ENCODE measurements around the gene ADAM15. TPM values are rescaled to one million over a fixed set of nuclear protein-coding genes. Genes with fewer than 3 reads are reported as not detected.

Gene ADAM15
- polyA plus RNA-seq, 3 donors = 44.5 to 202 (median 74.3) TPM

GRCh38 chr1:155001425-155001674 lies 49.8 kb upstream of the ADAM15 start:
- H2AFZ ChIP-seq (ENCODE audit: insufficient read depth, low read depth, low read length, poor library complexity, severe bottlenecking) = peak overlapping the region; percentile 55
- Mint-ChIP-seq H3K27ac (peak overlapping the region; percentile 90 to 96 (median 94)), H3K27me3 (ENCODE audit: low read depth in 3 of 3) (peaks cover 0 to 4% (median 0%) of the 10 kb centered on the region in 3 donors), H3K9me3 (no peaks in the 10 kb centered on the region), H3K36me3 (peaks cover 2 to 6% of the 10 kb centered on the region in 2 donors), H3K4me3 (peak overlapping the region; percentile 87 to 96), H3K4me1 (peaks cover 53% of the 10 kb centered on the region)
- peak overlapping the region; percentile 90 for H3K4me2 ChIP-seq (replicated peaks; ENCODE audit: extremely low read depth, low read length, poor library complexity, severe bottlenecking)
- 0% methylated on average over 8 of the region's 11 CpGs for WGBS (ENCODE audit: insufficient coverage)
- H3K9ac ChIP-seq (ENCODE audit: insufficient read depth, low read length, poor library complexity, severe bottlenecking) = peak overlapping the region; percentile 81
- H3K27ac ChIP-seq (ENCODE audit: low read depth in 1 of 2, low read length in 2 of 2) = peak overlapping the region; percentile 87 to 95
- H3K9me3 ChIP-seq (replicated peaks in 1 of 2; ENCODE audit: control insufficient read depth in 1 of 2, insufficient read depth in 1 of 2, low read length in 2 of 2) = no peaks in the 10 kb centered on the region
- no peaks in the 10 kb centered on the region for H3K27me3 ChIP-seq (ENCODE audit: control insufficient read depth in 2 of 2, insufficient read depth in 2 of 2, low read length in 2 of 2)
- peaks cover 13% of the 10 kb centered on the region for H4K20me1 ChIP-seq (ENCODE audit: insufficient read depth, low read length)
- peaks cover 65% of the 10 kb centered on the region for H3K79me2 ChIP-seq (ENCODE audit: insufficient read depth, low read length)
- intact Hi-C loops (cut with micrococcal nuclease) = loop anchor here (2.0 to 5.0 kb wide), 4 partner anchors 15 to 61 kb away; partner anchors contain the start of genes PYGO2 (in 2 of the 2), ADAM15 (in 1 of the 2) and EFNA4 (in 1 of the 2)
- no peak for TF ChIP-seq CTCF (IDR thresholded peaks at IDR 0.05)
- H3K36me3 ChIP-seq (replicated peaks in 1 of 2; ENCODE audit: control insufficient read depth in 1 of 2, insufficient read depth in 2 of 2, low read length in 2 of 2) = no peaks in the 10 kb centered on the region
- peaks cover 61 to 71% of the 10 kb centered on the region in 2 donors for H3K4me1 ChIP-seq (ENCODE audit: control insufficient read depth in 1 of 2, insufficient read depth in 2 of 2, low read length in 2 of 2)
- H3K4me3 ChIP-seq (replicated peaks in 1 of 3; ENCODE audit: low read depth in 2 of 3, low read length in 3 of 3) = peak overlapping the region; percentile 67 to 98 (median 77)
- no peak for DNase-seq

- H3K4me1 Mint-ChIP-seq = peaks cover 56% of the 10 kb centered on the region
- Histone ChIP-seq H3K36me3 (replicated peaks in 1 of 2; ENCODE audit: control insufficient read depth in 1 of 2, insufficient read depth in 2 of 2, low read length in 2 of 2) (no peaks in the 10 kb centered on the region), H3K9ac (ENCODE audit: insufficient read depth, low read length, poor library complexity, severe bottlenecking) (peak overlapping the region; percentile 81), H3K79me2 (ENCODE audit: insufficient read depth, low read length) (peaks cover 71% of the 10 kb centered on the region), H3K4me3 (replicated peaks in 1 of 3; ENCODE audit: low read depth in 2 of 3, low read length in 3 of 3) (peak overlapping the region; percentile 67 to 98 (median 77)), H2AFZ (ENCODE audit: insufficient read depth, low read depth, low read length, poor library complexity, severe bottlenecking) (peak overlapping the region; percentile 75), H3K4me2 (replicated peaks; ENCODE audit: extremely low read depth, low read length, poor library complexity, severe bottlenecking) (peak overlapping the region; percentile 90), H3K4me1 (ENCODE audit: control insufficient read depth in 1 of 2, insufficient read depth in 2 of 2, low read length in 2 of 2) (peaks cover 65 to 72% of the 10 kb centered on the region in 2 donors), H3K9me3 (replicated peaks in 1 of 2; ENCODE audit: control insufficient read depth in 1 of 2, insufficient read depth in 1 of 2, low read length in 2 of 2) (no peaks in the 10 kb centered on the region), H3K27me3 (ENCODE audit: control insufficient read depth in 2 of 2, insufficient read depth in 2 of 2, low read length in 2 of 2) (no peaks in the 10 kb centered on the region), H3K27ac (ENCODE audit: low read depth in 1 of 2, low read length in 2 of 2) (peak overlapping the region; percentile 87 to 95), H4K20me1 (ENCODE audit: insufficient read depth, low read length) (peaks cover 19% of the 10 kb centered on the region)
- intact Hi-C loops (cut with micrococcal nuclease) = loop anchor here (2.0 to 5.0 kb wide), 4 partner anchors 15 to 60 kb away; partner anchors contain the start of genes PYGO2 (in 2 of the 2), ADAM15 (in 1 of the 2) and EFNA4 (in 1 of the 2)
- 0% methylated on average over 14 of the region's 38 CpGs for WGBS (ENCODE audit: insufficient coverage)
- peaks cover 3 to 7% of the 10 kb centered on the region in 2 donors for H3K36me3 Mint-ChIP-seq
- TF ChIP-seq CTCF (IDR thresholded peaks at IDR 0.05) = no peak
- H3K27ac Mint-ChIP-seq = peak overlapping the region; percentile 90 to 100 (median 96)
- peak overlapping the region; percentile 96 to 99 for H3K4me3 Mint-ChIP-seq
- H3K27me3 Mint-ChIP-seq (ENCODE audit: low read depth in 3 of 3) = peaks cover 0 to 4% (median 0%) of the 10 kb centered on the region in 3 donors
- DNase-seq = peak; percentile 94 to 99 (median 96)
- no peaks in the 10 kb centered on the region for H3K9me3 Mint-ChIP-seq
These were observed 49.2 kb upstream of the ADAM15 start for GRCh38 chr1:155001675-155002463.

All from CD14-positive monocyte (primary cell).